ENCODE measurements around the gene PNKP. TPM values are rescaled to one million over a fixed set of nuclear protein-coding genes. Genes with fewer than 3 reads are reported as not detected.

PNKP gene
- total and polyA plus RNA-seq, 10 of the 15 experiments (the other 5 are each of a cell fraction or from before 2014, with no cell fraction given), result 2.9 to 82.3 (median 33.2) TPM

DNA sequence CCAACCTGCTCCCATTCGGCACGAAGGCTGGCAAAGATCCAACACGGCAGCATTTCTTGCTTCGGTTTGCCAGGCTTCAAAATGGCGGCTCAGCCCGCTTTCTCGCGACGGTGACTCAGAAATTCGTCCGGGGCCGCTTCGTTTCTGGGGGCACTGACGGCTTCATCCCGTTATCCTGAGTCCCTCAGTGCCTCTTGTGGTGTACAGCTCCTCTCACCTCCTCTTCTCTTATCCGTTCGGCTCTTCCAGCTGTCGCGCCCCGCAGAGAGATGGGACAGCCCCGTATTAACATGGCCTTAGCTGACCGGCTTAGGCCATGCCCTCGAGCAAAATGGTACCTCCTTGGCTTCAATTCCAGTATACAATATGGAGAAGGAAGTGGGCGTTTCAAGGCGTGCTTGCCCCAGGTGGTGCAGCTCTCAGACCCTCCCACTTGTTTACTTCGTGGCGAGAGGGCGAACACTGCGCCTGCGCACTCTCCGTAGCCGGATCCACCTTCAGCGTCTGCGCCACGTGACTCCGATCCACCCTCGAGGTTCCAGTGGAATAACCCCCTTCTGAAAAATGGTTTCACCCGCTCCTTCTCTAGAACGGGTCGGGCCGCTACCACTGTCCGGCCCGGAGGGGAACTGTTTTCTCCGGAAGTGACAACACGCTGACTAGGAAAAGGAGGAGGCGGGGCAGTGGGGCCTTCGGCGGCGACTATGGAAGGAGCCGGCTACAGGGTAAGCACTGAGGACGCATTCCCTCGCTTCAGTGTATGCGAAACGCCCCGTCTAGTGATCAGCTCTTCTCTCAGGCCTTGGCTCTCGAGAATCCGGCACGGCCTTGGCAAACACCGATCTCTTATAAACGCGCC is 9.9 kb upstream of the PNKP start, which contains the start of the genes AKT1S1 and TBC1D17 (continued):
- TF ChIP-seq, protein P1, sequence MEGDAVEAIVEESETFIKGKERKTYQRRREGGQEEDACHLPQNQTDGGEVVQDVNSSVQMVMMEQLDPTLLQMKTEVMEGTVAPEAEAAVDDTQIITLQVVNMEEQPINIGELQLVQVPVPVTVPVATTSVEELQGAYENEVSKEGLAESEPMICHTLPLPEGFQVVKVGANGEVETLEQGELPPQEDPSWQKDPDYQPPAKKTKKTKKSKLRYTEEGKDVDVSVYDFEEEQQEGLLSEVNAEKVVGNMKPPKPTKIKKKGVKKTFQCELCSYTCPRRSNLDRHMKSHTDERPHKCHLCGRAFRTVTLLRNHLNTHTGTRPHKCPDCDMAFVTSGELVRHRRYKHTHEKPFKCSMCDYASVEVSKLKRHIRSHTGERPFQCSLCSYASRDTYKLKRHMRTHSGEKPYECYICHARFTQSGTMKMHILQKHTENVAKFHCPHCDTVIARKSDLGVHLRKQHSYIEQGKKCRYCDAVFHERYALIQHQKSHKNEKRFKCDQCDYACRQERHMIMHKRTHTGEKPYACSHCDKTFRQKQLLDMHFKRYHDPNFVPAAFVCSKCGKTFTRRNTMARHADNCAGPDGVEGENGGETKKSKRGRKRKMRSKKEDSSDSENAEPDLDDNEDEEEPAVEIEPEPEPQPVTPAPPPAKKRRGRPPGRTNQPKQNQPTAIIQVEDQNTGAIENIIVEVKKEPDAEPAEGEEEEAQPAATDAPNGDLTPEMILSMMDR (IDR thresholded peaks at IDR 0.05 in 2 of 3, conservative IDR thresholded peaks at IDR 0.05 in 1 of 3; ENCODE audit: control insufficient read depth in 2 of 3, extremely low read depth in 1 of 3, insufficient read depth in 1 of 3, low read depth in 3 of 3, low read length in 3 of 3), result no peak
- TF ChIP-seq STAT3 (IDR thresholded peaks at IDR 0.05; ENCODE audit: low read depth, low read length), result no peak
- no peak for TF ChIP-seq CBX3 (IDR thresholded peaks at IDR 0.05; ENCODE audit: borderline replicate concordance, low read depth)
- TF ChIP-seq, protein P2, sequence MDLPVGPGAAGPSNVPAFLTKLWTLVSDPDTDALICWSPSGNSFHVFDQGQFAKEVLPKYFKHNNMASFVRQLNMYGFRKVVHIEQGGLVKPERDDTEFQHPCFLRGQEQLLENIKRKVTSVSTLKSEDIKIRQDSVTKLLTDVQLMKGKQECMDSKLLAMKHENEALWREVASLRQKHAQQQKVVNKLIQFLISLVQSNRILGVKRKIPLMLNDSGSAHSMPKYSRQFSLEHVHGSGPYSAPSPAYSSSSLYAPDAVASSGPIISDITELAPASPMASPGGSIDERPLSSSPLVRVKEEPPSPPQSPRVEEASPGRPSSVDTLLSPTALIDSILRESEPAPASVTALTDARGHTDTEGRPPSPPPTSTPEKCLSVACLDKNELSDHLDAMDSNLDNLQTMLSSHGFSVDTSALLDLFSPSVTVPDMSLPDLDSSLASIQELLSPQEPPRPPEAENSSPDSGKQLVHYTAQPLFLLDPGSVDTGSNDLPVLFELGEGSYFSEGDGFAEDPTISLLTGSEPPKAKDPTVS (IDR thresholded peaks at IDR 0.05; ENCODE audit: low read depth, low read length), result no peak

DNA sequence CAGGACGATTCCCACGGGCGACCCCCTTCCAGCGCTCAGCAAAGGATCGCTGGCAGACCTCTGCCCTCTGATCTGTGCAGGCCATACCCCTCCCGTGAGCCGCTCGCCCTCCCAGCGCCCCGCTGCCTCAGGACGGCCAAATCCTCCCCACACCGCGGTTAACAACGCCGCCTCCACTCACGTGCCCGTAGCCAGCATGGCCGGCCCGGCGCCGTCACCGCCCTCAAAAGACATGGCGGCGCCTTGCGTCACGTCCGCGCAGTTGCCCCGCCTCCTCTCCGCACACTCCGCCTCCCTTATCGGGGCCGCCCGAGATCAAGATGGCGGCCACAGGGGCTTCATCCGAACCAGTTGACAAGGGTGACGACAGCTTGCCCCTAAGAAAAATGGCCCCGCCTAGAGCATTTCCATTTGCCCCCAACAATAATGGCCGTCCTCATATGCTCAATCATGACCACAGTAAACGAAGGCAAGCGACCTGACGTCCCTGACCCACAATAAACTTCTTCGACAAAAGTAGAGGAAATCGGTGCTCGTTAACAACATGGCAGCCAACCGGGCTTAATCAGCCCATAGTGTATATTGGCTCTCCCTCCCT is 9.1 kb upstream of the PNKP start:
- peak overlapping the region; percentile 90 for H3K4me3 ChIP-seq
- DNase-seq (ENCODE audit: low read depth, low spot score), result peak; percentile 96
- FAIRE-seq, result peak; percentile 94
- peaks cover 2 to 4% of the 10 kb centered on the region in 2 experiments; a peak in 3 of 4 replicates for H3K36me3 ChIP-seq (ENCODE audit: control insufficient read depth in 2 of 2, insufficient read depth in 2 of 2, low read length in 1 of 2)
- ATAC-seq, result peak; percentile 78
- CTCF ChIA-PET, result interaction anchor here (0.9 to 1.4 kb wide), 5 partner anchors 7 to 53 kb away, joined by 3 to 5 read pairs (median 3); partner anchors contain the start of genes ATF5 and NUP62
- intact Hi-C loops (cut with micrococcal nuclease; ENCODE audit: unreplicated experiment) (loop anchor here (1.0 to 5.0 kb wide), 5 partner anchors 14 to 63 kb away; partner anchors contain the start of genes ATF5, FUZ, IL4I1 and NUP62), in situ Hi-C loops (cut with MboI) (loop anchor here (25.0 kb wide), 1 partner anchor 1239 kb away; the partner anchor contains the start of genes CA11 and DBP)
- SMC1A ChIA-PET (ENCODE audit: uncharacterized antibody, unreplicated experiment), result interaction anchor here (0.9 to 2.1 kb wide), 8 partner anchors 21 to 110 kb away, joined by 3 to 6 read pairs (median 4); partner anchors contain the start of genes ATF5, IL4I1 and MED25
- peak overlapping the region; percentile 84 for H3K9ac ChIP-seq (ENCODE audit: control insufficient read depth, insufficient read depth, low read length)
- under 1% methylated on average over 45 of the region's 46 CpGs for WGBS (ENCODE audit: insufficient coverage, insufficient replicate concordance, low lambda C conversion rate, missing lambda C conversion rate)
- peaks cover 25% of the 10 kb centered on the region for H3K79me2 ChIP-seq (ENCODE audit: control insufficient read depth, insufficient read depth, low read length)
- H3K27ac ChIP-seq (ENCODE audit: control insufficient read depth, insufficient read depth), result peak overlapping the region; percentile 95
- H3K4me2 ChIP-seq (ENCODE audit: control insufficient read depth, insufficient read depth), result peak overlapping the region; percentile 87
- H2AFZ ChIP-seq (ENCODE audit: control insufficient read depth, low read depth, low read length), result peak overlapping the region; percentile 97
- RAD21 ChIA-PET (ENCODE audit: unreplicated experiment), result interaction anchor here (0.7 to 2.2 kb wide), 12 partner anchors 7 to 59 kb away, joined by 3 to 8 read pairs (median 3); partner anchors contain the start of genes ATF5, MED25, NUP62 and PNKP
- no peaks in the 10 kb centered on the region for H4K20me1 ChIP-seq (ENCODE audit: control insufficient read depth, insufficient read depth)
- no peaks in the 10 kb centered on the region for H3K9me3 ChIP-seq (replicated peaks; ENCODE audit: control insufficient read depth, insufficient read depth, low read length)
- no TSS peak for BruUV-seq (replicated peaks)
- H3K27me3 ChIP-seq (replicated peaks in 1 of 2; ENCODE audit: control insufficient read depth in 2 of 2, insufficient read depth in 2 of 2, low read length in 1 of 2), result no peaks in the 10 kb centered on the region
- H3K4me1 ChIP-seq (ENCODE audit: control insufficient read depth, insufficient read depth, low read length), result peaks cover 19% of the 10 kb centered on the region
- POLR2A ChIA-PET, result interaction anchor here (0.6 to 3.0 kb wide), 17 partner anchors 9 to 236 kb away, joined by 3 to 23 read pairs (median 5); partner anchors contain the start of genes AP2A1, ATF5, FUZ and MED25
- peak; percentile 35 for TF ChIP-seq BACH1 (IDR thresholded peaks at IDR 0.05; ENCODE audit: borderline replicate concordance)
- TF ChIP-seq PAX5 (IDR thresholded peaks at IDR 0.05; ENCODE audit: borderline replicate concordance, low read depth, low read length), result no peak
- peak; percentile 85 for TF ChIP-seq HCFC1 (IDR thresholded peaks at IDR 0.05; ENCODE audit: low read length)
- peak; percentile 16; the same call in 1 of the 2 replicates for TF ChIP-seq NRF1 (conservative IDR thresholded peaks at IDR 0.05; ENCODE audit: low read depth, low read length)
- TF ChIP-seq JUND (IDR thresholded peaks at IDR 0.05; ENCODE audit: low read depth, low read length), result 0 out of 2 replicates have a peak, but pooled peaks have one; percentile 21
- TF ChIP-seq, protein P3, sequence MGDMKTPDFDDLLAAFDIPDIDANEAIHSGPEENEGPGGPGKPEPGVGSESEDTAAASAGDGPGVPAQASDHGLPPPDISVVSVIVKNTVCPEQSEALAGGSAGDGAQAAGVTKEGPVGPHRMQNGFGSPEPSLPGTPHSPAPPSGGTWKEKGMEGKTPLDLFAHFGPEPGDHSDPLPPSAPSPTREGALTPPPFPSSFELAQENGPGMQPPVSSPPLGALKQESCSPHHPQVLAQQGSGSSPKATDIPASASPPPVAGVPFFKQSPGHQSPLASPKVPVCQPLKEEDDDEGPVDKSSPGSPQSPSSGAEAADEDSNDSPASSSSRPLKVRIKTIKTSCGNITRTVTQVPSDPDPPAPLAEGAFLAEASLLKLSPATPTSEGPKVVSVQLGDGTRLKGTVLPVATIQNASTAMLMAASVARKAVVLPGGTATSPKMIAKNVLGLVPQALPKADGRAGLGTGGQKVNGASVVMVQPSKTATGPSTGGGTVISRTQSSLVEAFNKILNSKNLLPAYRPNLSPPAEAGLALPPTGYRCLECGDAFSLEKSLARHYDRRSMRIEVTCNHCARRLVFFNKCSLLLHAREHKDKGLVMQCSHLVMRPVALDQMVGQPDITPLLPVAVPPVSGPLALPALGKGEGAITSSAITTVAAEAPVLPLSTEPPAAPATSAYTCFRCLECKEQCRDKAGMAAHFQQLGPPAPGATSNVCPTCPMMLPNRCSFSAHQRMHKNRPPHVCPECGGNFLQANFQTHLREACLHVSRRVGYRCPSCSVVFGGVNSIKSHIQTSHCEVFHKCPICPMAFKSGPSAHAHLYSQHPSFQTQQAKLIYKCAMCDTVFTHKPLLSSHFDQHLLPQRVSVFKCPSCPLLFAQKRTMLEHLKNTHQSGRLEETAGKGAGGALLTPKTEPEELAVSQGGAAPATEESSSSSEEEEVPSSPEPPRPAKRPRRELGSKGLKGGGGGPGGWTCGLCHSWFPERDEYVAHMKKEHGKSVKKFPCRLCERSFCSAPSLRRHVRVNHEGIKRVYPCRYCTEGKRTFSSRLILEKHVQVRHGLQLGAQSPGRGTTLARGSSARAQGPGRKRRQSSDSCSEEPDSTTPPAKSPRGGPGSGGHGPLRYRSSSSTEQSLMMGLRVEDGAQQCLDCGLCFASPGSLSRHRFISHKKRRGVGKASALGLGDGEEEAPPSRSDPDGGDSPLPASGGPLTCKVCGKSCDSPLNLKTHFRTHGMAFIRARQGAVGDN (IDR thresholded peaks at IDR 0.05), result no peak
- peak; percentile 81 for TF ChIP-seq ATF7 (IDR thresholded peaks at IDR 0.05; ENCODE audit: low read depth)
